ENCODE results near the gene IGSF11. TPM values are rescaled to one million over a fixed set of nuclear protein-coding genes. Genes with fewer than 3 reads are reported as not detected.
"Not testable (repeated sequence)": the region's sequence is repeated elsewhere in the genome, so short reads cannot be mapped to it uniquely, and the experiment has no call there.

IGSF11 gene, protein sequence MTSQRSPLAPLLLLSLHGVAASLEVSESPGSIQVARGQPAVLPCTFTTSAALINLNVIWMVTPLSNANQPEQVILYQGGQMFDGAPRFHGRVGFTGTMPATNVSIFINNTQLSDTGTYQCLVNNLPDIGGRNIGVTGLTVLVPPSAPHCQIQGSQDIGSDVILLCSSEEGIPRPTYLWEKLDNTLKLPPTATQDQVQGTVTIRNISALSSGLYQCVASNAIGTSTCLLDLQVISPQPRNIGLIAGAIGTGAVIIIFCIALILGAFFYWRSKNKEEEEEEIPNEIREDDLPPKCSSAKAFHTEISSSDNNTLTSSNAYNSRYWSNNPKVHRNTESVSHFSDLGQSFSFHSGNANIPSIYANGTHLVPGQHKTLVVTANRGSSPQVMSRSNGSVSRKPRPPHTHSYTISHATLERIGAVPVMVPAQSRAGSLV
- 0.42 TPM for total RNA-seq
- 0.27 TPM for polyA plus RNA-seq
- long read RNA-seq, donor 1 = 0 reads
- long read RNA-seq, donor 2 = 0 reads
- long read RNA-seq, donor 3 = 0 reads
- long read RNA-seq, donor 4 = 0 reads
- long read RNA-seq, donor 5 = 0 reads
- long read RNA-seq, donor 6 = 0 reads
- long read RNA-seq, donor 7 = 0 reads
- long read RNA-seq, donor 8 = 0 reads
- long read RNA-seq, donor 9 = 0 reads
- long read RNA-seq, donor 10 = 0 reads

GRCh38 chr3:119034256-119035013 lies at the start of gene IGSF11:
Gene IGSF11, minus strand, starts transcription at chr3:119034846. Its CDS starts 264 bp downstream, at chr3:119034582.
- peaks cover 5 to 12% of the 10 kb centered on the region in 2 donors for H3K4me1 ChIP-seq (ENCODE audit: control insufficient read depth in 2 of 2, insufficient read depth in 2 of 2, low read length in 2 of 2)
- H3K4me3 ChIP-seq (ENCODE audit: low read length in 2 of 2) = peak within 1 kb of the TSS; percentile 44
- H3K27ac ChIP-seq (ENCODE audit: low read depth in 1 of 2, low read length in 1 of 2) = no peak within 1 kb of the TSS
- no peaks in the 10 kb centered on the region for H3K36me3 ChIP-seq (ENCODE audit: control insufficient read depth in 2 of 2, insufficient read depth in 2 of 2, low read length in 1 of 2)
- DNase-seq (ENCODE audit: low read depth in 6 of 9, low spot score in 9 of 9) = peak in 7 of 9 donors; percentile 1 to 74 (median 51)
- under 1% methylated on average over 80 of the region's 80 CpGs for WGBS
- no peaks in the 10 kb centered on the region for H3K9me3 ChIP-seq (ENCODE audit: control insufficient read depth in 2 of 2, insufficient read depth in 1 of 2, low read length in 1 of 2)
- H3K27me3 ChIP-seq (ENCODE audit: control insufficient read depth in 2 of 2, insufficient read depth in 1 of 2, low read length in 1 of 2) = peaks cover 17 to 37% of the 10 kb centered on the region in 2 donors

GRCh38 chr3:119080364-119080763 lies 45.7 kb upstream of the IGSF11 start:
- H3K27me3 ChIP-seq (ENCODE audit: control insufficient read depth in 2 of 2, insufficient read depth in 1 of 2, low read length in 1 of 2) = no peaks in the 10 kb centered on the region
- whole genome bisulfite sequencing = 93% methylated on average over 1 of the region's 1 CpG
- no peak overlapping the region for H3K27ac ChIP-seq (ENCODE audit: low read depth in 1 of 2, low read length in 1 of 2)
- no peak for DNase-seq (ENCODE audit: low read depth in 6 of 9, low spot score in 9 of 9)
- no peaks in the 10 kb centered on the region for H3K4me1 ChIP-seq (ENCODE audit: control insufficient read depth in 2 of 2, insufficient read depth in 2 of 2, low read length in 2 of 2)
- no peaks in the 10 kb centered on the region for H3K9me3 ChIP-seq (ENCODE audit: control insufficient read depth in 2 of 2, insufficient read depth in 1 of 2, low read length in 1 of 2)
- H3K36me3 ChIP-seq (ENCODE audit: control insufficient read depth in 2 of 2, insufficient read depth in 2 of 2, low read length in 1 of 2) = no peaks in the 10 kb centered on the region
- no peak overlapping the region for H3K4me3 ChIP-seq (ENCODE audit: low read length in 2 of 2)

DNA sequence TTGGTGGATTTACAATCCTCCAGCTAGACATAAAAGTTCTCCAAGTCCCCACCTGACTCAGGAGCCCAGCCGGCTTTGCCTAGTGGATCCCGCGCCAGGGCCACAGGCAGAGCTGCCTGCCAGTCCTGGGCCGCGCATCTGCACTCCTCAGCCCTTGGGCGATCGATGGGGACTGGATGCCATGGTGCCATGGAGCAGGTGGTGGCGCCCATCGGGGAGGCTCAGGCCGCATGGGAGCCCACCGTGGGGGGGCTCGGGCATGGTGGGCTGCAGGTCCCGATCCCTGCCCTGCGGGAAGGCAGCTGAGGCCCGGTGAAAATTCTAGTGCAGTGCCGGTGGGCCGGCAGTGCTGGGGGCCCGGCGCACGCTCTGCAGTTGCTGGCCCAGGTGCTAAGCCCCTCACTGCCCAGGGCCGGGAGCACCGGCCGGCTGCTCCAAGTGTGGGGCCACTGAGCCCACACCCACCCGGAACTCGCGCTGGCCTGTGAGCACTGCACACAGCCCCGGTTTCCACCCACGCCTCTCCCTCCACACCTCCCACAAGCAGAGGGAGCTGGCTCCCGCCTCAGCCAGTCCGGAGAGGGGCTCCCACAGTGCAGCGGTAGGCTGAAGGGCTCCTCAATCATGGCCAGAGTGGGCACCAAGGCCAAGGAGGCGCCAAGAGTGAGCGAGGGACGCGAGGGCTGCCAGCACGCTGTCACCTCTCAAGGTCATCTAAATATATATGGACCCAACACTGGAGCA lies 38.8 kb upstream of the IGSF11 start:
- DNase-seq (ENCODE audit: low read depth in 6 of 9, low spot score in 9 of 9) = no peak
- WGBS = 94% methylated on average over 36 of the region's 36 CpGs
- no peak overlapping the region for H3K4me3 ChIP-seq (ENCODE audit: low read length in 2 of 2)
- H3K36me3 ChIP-seq (ENCODE audit: control insufficient read depth in 2 of 2, insufficient read depth in 2 of 2, low read length in 1 of 2) = no peaks in the 10 kb centered on the region
- no peaks in the 10 kb centered on the region for H3K4me1 ChIP-seq (ENCODE audit: control insufficient read depth in 2 of 2, insufficient read depth in 2 of 2, low read length in 2 of 2)
- no peak overlapping the region for H3K27ac ChIP-seq (ENCODE audit: low read depth in 1 of 2, low read length in 1 of 2)
- peaks cover 0 to 8% of the 10 kb centered on the region in 2 donors for H3K9me3 ChIP-seq (ENCODE audit: control insufficient read depth in 2 of 2, insufficient read depth in 1 of 2, low read length in 1 of 2)
- H3K27me3 ChIP-seq (ENCODE audit: control insufficient read depth in 2 of 2, insufficient read depth in 1 of 2, low read length in 1 of 2) = no peaks in the 10 kb centered on the region

- WGBS = 92% methylated on average over 15 of the region's 15 CpGs
- H3K4me1 ChIP-seq (ENCODE audit: control insufficient read depth in 2 of 2, insufficient read depth in 2 of 2, low read length in 2 of 2); H3K36me3 ChIP-seq (ENCODE audit: control insufficient read depth in 2 of 2, insufficient read depth in 2 of 2, low read length in 1 of 2); H3K27me3 ChIP-seq (ENCODE audit: control insufficient read depth in 2 of 2, insufficient read depth in 1 of 2, low read length in 1 of 2); H3K9me3 ChIP-seq (ENCODE audit: control insufficient read depth in 2 of 2, insufficient read depth in 1 of 2, low read length in 1 of 2); H3K4me3 ChIP-seq (ENCODE audit: low read length in 2 of 2); DNase-seq (ENCODE audit: low read depth in 6 of 9, low spot score in 9 of 9); H3K27ac ChIP-seq (ENCODE audit: low read depth in 1 of 2, low read length in 1 of 2): not testable (repeated sequence)
Observed at GRCh38 chr3:119072451-119072850, 37.8 kb upstream of the IGSF11 start.

- DNase-seq (ENCODE audit: low read depth in 6 of 9, low spot score in 9 of 9) = no peak
- Histone ChIP-seq H3K4me1 (ENCODE audit: control insufficient read depth in 2 of 2, insufficient read depth in 2 of 2, low read length in 2 of 2) (no peaks in the 10 kb centered on the region), H3K27ac (ENCODE audit: low read depth in 1 of 2, low read length in 1 of 2) (no peak overlapping the region), H3K9me3 (ENCODE audit: control insufficient read depth in 2 of 2, insufficient read depth in 1 of 2, low read length in 1 of 2) (peaks cover 0 to 8% of the 10 kb centered on the region in 2 donors), H3K27me3 (ENCODE audit: control insufficient read depth in 2 of 2, insufficient read depth in 1 of 2, low read length in 1 of 2) (no peaks in the 10 kb centered on the region), H3K4me3 (ENCODE audit: low read length in 2 of 2) (no peak overlapping the region), H3K36me3 (ENCODE audit: control insufficient read depth in 2 of 2, insufficient read depth in 2 of 2, low read length in 1 of 2) (no peaks in the 10 kb centered on the region)
- WGBS = 82% methylated on average over 3 of the region's 3 CpGs
Observed at GRCh38 chr3:119069725-119070124, 35.1 kb upstream of the IGSF11 start.

- WGBS = 88% methylated on average over 1 of the region's 1 CpG
- DNase-seq (ENCODE audit: low read depth in 6 of 9, low spot score in 9 of 9) = no peak
- no peak overlapping the region for H3K27ac ChIP-seq (ENCODE audit: low read depth in 1 of 2, low read length in 1 of 2)
Observed at GRCh38 chr3:119063471-119063870, 28.8 kb upstream of the IGSF11 start.

GRCh38 chr3:119062892-119063291 lies 28.2 kb upstream of the IGSF11 start:
- Histone ChIP-seq H3K9me3 (ENCODE audit: control insufficient read depth in 2 of 2, insufficient read depth in 1 of 2, low read length in 1 of 2) (no peaks in the 10 kb centered on the region), H3K27me3 (ENCODE audit: control insufficient read depth in 2 of 2, insufficient read depth in 1 of 2, low read length in 1 of 2) (no peaks in the 10 kb centered on the region), H3K27ac (ENCODE audit: low read depth in 1 of 2, low read length in 1 of 2) (no peak overlapping the region), H3K4me1 (ENCODE audit: control insufficient read depth in 2 of 2, insufficient read depth in 2 of 2, low read length in 2 of 2) (no peaks in the 10 kb centered on the region), H3K4me3 (ENCODE audit: low read length in 2 of 2) (no peak overlapping the region), H3K36me3 (ENCODE audit: control insufficient read depth in 2 of 2, insufficient read depth in 2 of 2, low read length in 1 of 2) (no peaks in the 10 kb centered on the region)
- 84% methylated on average over 2 of the region's 2 CpGs for WGBS
- no peak for DNase-seq (ENCODE audit: low read depth in 6 of 9, low spot score in 9 of 9)

More at GRCh38 chr3:119063471-119063870, 28.8 kb upstream of the IGSF11 start:
- Histone ChIP-seq H3K4me1 (ENCODE audit: control insufficient read depth in 2 of 2, insufficient read depth in 2 of 2, low read length in 2 of 2) (no peaks in the 10 kb centered on the region), H3K9me3 (ENCODE audit: control insufficient read depth in 2 of 2, insufficient read depth in 1 of 2, low read length in 1 of 2) (no peaks in the 10 kb centered on the region), H3K4me3 (ENCODE audit: low read length in 2 of 2) (no peak overlapping the region), H3K27me3 (ENCODE audit: control insufficient read depth in 2 of 2, insufficient read depth in 1 of 2, low read length in 1 of 2) (no peaks in the 10 kb centered on the region), H3K36me3 (ENCODE audit: control insufficient read depth in 2 of 2, insufficient read depth in 2 of 2, low read length in 1 of 2) (no peaks in the 10 kb centered on the region)

DNA sequence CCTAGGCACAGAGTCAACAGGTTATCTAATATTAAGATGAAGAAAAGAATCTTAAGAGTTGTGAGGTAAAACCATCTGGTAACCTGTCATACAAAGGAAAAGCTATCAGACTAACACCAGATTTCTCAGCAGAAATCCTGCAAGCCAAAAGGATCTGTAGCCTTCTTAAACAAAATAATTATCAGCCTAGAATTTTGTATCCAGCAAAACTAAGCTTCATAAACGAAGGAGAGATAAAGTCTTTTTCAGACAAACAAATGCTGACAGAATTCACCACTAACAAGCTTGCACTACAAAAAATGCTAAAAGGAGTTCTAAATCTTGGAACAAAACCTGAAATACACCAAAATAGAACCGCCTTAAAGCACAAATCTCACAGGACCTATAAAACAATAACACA lies 9.9 kb upstream of the IGSF11 start:
- H3K27me3 ChIP-seq (ENCODE audit: control insufficient read depth in 2 of 2, insufficient read depth in 1 of 2, low read length in 1 of 2) = no peaks in the 10 kb centered on the region
- no peaks in the 10 kb centered on the region for H3K4me1 ChIP-seq (ENCODE audit: control insufficient read depth in 2 of 2, insufficient read depth in 2 of 2, low read length in 2 of 2)
- WGBS = 97% methylated on average over 2 of the region's 2 CpGs
- H3K36me3 ChIP-seq (ENCODE audit: control insufficient read depth in 2 of 2, insufficient read depth in 2 of 2, low read length in 1 of 2) = no peaks in the 10 kb centered on the region
- no peak for DNase-seq (ENCODE audit: low read depth in 6 of 9, low spot score in 9 of 9)
- no peak overlapping the region for H3K4me3 ChIP-seq (ENCODE audit: low read length in 2 of 2)
- H3K9me3 ChIP-seq (ENCODE audit: control insufficient read depth in 2 of 2, insufficient read depth in 1 of 2, low read length in 1 of 2) = no peaks in the 10 kb centered on the region
- no peak overlapping the region for H3K27ac ChIP-seq (ENCODE audit: low read depth in 1 of 2, low read length in 1 of 2)

Data from thymus (tissue), 14 donors.